Measurements from ENCODE around the gene PLA2G4F.

PLA2G4F gene

DNA sequence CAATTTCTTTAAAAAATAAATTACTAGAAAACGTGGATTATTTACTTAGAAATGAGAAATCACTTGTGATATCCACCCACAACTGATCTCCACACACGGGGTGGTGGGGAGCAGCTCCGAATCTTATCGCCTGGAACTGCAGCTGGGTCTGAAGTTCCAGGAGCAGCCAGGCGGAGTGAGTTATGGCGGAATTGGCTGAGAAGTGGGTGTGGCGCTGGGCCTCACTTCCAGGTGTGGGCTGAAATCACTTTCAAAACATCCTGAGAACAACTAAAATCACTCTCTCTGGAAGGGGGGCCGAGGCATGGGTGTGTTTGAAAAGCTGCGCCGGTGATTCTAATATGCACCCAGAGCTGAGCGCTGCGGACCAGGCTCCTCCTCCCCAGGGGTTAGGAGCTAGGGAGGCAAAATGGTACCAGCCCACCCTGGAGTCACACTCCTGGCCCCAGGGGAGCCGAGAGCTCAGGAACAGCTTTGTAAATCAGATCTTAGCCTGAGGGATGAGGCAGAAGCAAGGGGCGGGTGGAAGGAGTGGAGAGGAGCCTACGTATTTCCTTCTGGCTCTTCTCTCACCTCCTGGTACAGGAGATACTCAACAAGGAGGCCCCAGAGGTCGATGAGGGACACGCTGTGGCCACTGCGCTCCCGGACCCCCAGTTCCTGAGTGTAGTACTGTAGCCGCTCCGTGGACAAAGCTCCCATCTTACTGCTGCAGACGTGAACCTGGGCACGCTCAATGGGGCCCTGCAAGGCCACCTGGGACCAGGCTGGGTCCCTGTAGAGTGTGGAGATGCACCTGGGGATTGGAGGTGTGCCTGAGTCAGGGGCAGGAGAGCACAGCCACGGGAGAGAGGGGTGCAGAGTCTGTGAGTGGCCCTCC is 9.6 kb downstream of the PLA2G4F start:
- no peak for DNase-seq

DNA sequence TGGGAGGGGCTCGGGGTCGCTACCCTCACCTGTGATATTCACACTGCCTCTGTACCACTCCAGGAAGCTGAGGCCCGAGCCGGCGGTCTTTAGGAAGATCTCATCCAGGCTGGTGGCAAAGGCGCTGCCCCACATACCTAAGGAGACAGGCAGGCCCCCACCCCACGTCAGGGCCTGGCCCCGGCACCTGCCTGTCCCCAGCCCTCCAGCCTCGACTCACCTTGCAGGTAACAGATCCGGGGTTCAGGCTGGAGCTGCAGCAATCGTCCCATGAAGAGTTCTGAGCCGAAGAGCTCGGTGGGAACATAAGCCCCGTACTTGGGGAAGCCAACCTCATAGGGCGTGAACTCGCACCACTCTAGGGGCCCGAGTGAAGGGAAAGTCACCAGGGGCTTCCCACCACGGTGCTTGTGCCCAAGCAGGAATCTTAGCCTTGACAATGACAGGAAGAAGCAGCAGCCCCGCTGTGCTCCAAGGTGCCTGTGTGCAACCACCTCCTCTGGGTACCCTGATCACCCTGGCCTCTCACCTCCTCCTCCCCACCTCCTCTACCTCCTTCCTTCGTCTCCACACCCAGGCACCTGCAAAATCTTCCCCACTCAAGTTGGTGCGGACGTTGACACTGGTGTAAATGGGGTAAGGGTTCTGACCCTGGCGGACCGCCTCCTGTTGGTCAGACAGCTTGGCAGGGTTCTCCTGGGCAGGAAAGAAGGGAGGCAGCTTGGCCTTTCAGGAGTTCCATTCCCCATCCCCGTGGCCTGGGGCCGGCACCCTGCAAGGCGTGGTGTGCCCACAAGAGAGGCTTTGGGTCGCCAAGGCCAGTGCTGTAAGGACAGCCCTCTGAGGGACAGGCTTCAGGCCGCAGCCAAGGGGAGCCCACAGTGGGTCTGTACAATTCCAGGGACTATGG is 10.6 kb downstream of the PLA2G4F start:
- no peak for DNase-seq

DNA sequence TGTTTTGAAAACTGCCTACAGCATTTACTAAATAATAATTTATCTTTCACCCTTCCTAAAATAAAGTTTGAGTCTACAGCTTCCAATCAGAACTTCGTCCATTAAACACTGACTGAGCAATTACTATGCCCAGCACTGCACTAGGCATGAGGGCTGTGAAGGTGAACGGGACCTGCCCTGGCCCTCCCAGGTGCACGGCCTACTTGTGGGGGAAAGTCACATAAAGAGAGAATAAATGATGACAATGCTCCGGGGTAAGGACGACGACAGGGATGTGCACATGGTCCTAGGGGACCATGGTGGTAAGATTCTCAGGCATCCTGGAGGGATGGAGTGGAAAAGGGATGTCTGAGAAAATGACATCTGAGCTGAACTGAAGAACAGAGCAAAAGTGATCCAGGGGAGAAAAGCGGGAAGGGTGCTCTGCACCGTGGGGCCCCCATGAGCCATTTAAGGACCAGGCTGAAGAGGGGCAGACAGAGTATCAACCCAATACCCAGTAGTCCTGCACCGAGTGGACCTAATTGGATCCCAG is 11.5 kb downstream of the PLA2G4F start:
- no peak for DNase-seq

GRCh38 chr15:42143866-42144625 is 12.4 kb downstream of the PLA2G4F start:
- DNase-seq, result no peak

DNA sequence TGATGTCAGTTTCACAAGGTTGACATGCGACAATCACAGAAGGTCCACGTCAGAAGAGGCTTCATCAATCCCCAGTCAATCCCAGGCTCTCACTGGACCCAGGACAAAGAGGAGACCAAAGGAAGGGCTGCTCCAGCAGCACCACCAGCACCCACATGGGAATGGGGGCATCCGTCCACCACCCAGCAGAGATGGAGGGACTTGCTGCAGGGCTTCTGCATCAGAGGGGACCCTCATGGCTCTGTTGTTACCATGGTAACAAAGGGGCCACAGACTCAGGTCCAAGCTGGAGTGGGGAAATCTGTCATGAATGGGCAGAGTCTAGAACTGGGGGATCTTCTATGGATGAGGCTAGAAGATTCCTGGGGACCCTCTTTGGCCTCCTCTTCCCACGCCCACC is 13.1 kb downstream of the PLA2G4F start:
- DNase-seq, result no peak

- DNase-seq, result no peak
Observed at GRCh38 chr15:42141795-42142667, 14.4 kb downstream of the PLA2G4F start.

- no peak for DNase-seq
Observed at GRCh38 chr15:42141246-42141645, 15.2 kb downstream of the PLA2G4F start.

DNA sequence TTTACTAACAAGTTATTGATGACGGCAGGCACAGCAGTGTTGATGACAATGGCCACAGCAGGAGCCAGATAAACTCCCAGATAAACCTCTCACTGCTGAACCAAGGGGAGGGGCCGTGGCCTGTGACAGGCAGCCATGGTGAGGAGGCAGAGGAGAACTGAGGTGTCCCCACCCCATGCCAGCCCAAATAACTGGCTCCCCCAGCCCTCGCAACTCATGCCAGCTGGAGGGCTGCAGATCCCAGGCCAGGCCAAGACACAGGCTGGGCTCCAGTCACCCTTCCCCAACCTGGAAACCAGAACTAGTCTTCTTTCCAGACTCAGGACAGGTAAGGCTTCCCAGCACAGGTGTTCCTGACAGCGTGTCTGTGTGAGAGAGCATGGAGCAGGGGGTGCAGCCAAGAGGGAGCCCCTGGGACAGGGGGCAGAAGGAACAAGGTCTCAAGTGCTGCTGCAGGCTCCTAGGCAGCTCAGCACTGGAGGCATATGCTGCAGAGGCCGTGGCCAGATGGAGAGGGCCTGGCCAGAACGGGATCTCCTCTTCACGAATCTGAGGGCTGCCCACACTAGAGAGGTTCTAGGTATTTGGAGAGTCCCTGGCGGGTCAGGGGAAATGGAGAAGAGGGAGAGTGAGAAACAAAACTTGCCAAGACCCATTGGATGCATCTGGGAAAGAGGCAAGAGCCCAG is 15.9 kb downstream of the PLA2G4F start:
- no peak for DNase-seq

DNA sequence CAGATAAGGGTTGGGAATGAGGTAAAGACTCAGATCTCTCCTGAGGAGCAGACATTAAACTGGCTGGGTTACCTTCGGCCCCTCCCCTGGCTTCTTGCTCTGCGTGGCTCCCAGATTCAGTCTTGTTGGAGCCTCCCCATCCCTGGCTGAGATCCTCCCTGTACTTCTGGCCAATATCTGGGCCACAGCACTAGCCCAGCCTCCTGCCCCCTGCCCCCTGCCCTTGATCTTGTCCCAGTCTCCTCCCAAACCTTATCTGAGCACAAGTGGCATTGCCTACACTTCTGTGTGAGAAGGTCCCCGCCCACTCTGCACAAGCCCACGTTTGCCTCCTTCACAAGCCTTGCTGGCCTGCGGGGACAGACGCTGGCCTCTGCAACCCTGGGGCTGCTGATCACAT is 16.8 kb downstream of the PLA2G4F start:
- DNase-seq, result no peak

DNA sequence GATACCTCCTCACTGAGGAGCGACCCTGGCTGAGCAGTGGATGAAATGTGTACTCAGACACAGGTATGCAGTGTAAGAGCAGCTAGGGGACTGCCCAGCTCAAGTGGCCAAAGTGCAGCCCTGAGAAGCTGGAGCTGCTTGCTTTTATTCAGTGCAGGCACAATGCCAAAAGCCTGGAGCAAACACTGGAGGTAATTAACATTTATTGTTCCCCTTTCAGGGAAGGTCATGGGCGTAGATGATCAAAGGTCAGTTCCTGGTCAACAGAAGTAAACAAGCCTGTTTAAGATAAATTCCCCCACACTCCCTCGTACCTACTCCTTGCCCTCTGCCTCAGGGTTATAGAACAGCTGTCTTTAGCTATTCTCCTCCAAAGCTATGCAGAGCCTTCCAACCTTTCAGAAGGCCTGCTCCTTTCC is 17.5 kb downstream of the PLA2G4F start:
- no peak for DNase-seq

DNA sequence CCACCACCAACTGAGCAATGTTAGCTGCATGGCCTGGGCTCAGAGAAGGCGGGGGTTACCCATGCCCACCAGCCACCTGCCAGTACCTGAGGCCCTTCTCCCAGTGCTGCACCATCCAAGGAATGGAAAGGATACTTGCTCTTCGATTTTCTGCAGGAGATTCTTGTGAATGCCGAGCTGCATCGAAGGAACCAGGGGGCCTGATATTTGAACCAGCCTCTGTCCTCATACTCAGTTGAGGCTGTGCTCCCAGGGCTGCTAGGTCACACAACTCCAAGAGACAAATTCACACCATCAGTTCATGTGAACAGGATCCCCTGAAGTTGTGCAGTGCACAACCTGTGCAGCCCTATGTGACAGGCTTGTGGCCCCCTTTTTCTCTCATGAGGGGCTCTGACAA is 18.0 kb downstream of the PLA2G4F start:
- DNase-seq, result no peak

- peak; percentile 24 for DNase-seq
Observed at GRCh38 chr15:42137461-42138261, 18.8 kb downstream of the PLA2G4F start.

- DNase-seq, result no peak
Observed at GRCh38 chr15:42136513-42136912, 19.9 kb downstream of the PLA2G4F start.

DNA sequence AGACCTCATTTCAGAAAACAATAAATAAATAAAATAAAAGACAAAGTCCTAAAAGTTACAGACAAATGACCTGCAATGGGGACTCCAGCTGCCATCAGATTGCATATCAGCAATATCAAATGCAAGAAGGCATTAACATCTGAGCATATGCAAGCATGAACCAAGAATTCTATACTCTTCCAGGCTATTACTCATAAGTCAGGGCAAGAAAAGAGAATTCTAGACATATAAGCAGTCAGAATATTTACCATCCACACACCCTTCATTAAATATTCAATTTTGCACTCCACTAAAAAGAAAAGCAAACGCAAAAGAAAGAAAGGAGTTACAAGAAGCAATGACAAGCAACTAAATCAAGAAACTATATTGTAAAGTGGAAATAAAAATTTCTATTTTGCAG is 21.1 kb downstream of the PLA2G4F start:
- no peak for DNase-seq

- DNase-seq, result no peak
Observed at GRCh38 chr15:42134617-42135245, 21.7 kb downstream of the PLA2G4F start.

DNA sequence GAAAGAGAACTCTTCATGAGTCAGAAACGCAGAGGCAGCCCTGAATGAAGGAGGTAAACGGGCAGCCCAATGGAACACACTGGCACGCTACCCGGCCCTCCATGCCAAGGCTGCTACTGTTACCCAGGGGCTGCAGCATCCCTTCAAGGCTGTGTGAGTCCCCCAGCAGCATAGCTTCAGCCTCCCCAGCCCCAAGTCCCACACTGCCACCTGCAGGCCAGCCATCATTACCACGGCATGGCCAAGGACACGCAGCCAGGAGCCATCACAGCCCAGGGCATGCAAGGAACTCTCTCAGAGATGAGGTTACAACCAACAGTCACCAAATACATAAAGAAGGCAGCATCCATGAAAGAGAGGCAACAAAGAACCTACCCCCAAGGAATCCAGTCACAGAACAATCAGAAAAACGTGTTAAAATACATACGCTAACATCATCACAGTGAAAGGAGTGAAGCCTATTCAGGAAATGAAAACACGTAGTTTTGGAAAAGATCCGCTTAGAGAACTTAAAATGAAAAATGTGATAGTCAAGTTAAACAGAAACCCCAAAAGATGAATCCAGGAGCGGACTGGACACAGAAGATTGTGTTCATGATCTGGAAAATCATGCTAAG is 22.4 kb downstream of the PLA2G4F start:
- DNase-seq, result peak; percentile 75

GRCh38 chr15:42133356-42133755 is 23.1 kb downstream of the PLA2G4F start:
- DNase-seq, result no peak

DNA sequence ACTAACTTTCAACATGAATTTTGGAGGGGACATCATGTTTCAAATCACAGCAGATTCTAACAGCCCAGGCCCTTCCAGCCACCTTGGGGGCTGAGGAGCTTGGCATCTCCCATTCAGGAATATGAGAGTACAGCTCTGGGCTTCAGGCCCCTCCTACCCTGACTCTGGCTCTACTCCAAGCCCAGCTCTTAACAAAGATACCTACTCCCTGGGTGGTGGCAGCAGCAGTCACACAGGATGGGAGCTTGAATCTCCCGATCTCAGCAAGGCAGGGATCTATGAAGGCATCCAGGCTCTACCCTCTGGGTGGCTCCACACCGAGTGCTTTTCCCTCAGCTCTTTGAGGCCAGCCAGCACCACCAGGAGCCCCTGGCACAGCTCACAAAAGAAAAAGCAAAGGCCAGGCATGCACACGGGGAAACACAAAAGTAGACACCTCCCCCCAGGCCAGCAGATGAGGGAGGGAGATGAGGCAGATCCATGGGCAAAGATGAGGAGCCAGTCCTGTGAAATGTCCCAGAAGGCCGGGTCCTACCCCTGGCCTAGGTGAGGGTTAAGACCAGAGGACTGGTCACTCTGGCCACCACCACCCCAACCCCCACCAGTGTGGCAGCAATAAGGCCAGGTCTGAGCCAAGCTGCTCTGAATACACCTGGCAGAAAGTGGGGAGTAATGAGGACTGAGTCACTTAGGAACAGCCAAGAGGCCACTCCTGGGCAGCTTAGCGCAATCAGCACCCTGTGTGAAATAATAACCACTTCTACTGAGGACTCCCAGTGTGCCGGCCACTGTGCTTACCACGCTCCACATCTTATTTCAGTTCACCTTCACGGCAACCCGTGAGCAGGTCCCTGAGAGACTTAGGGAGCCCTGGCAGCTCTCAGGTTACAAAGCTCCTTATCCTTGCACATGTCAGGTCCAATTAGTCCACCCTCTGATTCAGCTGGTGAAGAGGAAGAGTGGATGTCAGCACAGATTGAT is 24.3 kb downstream of the PLA2G4F start:
- DNase-seq, result no peak
